Renal pelvis (tissue), 4 donors: Measurements from ENCODE around the gene JMJD1C. TPM values are rescaled to one million over a fixed set of nuclear protein-coding genes. Genes with fewer than 3 reads are reported as not detected.

Experiments used
- DNase-seq: peaks from one replicate; pipeline ENCODE4 v3.0.0-alpha.2; 2013
- polyA plus RNA-seq, 3 donors: library from polyadenylated mRNA; unstranded; fragments of 120-200 nt; gene quantifications; one replicate each; pipeline ENCODE4 v1.2.1, GENCODE V29; 2013; ENCODE audit not compliant: insufficient read length in 3 of 3

The JMJD1C gene
- polyA plus RNA-seq, 3 donors = 86.2 to 105 (median 97.6) TPM

- DNase-seq = no peak
Measured at GRCh38 chr10:63489838-63490237, 24.1 kb upstream of the JMJD1C start.

GRCh38 chr10:63487990-63488389, 22.2 kb upstream of the JMJD1C start:
- no peak for DNase-seq

- no peak for DNase-seq
Measured at GRCh38 chr10:63483983-63484382, 18.2 kb upstream of the JMJD1C start.

- DNase-seq = no peak
Measured at GRCh38 chr10:63481815-63482421, 16.1 kb upstream of the JMJD1C start.

GRCh38 chr10:63480237-63480636, 14.5 kb upstream of the JMJD1C start:
- no peak for DNase-seq

- DNase-seq = no peak
Measured at GRCh38 chr10:63478564-63478963, 12.8 kb upstream of the JMJD1C start.

- DNase-seq = no peak
Measured at GRCh38 chr10:63477927-63478326, 12.2 kb upstream of the JMJD1C start.

GRCh38 chr10:63474488-63474887, 8.7 kb upstream of the JMJD1C start:
- DNase-seq = no peak

- no peak for DNase-seq
Measured at GRCh38 chr10:63470928-63471327, 5.2 kb upstream of the JMJD1C start.

GRCh38 chr10:63468947-63469346, 3.2 kb upstream of the JMJD1C start:
- DNase-seq = no peak

GRCh38 chr10:63467841-63468240, 2.1 kb upstream of the JMJD1C start:
- no peak for DNase-seq

- peak; percentile 57 for DNase-seq
Measured at GRCh38 chr10:63466144-63466935, 563 bp upstream of the JMJD1C start.

GRCh38 chr10:63464402-63465292, 1.1 kb downstream of the JMJD1C start:
- DNase-seq = no peak

GRCh38 chr10:63462442-63462841, 3.3 kb downstream of the JMJD1C start:
- DNase-seq = no peak

- DNase-seq = no peak
Measured at GRCh38 chr10:63458177-63458576, 7.6 kb downstream of the JMJD1C start.

GRCh38 chr10:63457594-63457993, 8.2 kb downstream of the JMJD1C start:
- no peak for DNase-seq

- DNase-seq = no peak
Measured at GRCh38 chr10:63456437-63457210, 9.2 kb downstream of the JMJD1C start.

GRCh38 chr10:63455507-63455906, 10.3 kb downstream of the JMJD1C start:
- no peak for DNase-seq

- DNase-seq = no peak
Measured at GRCh38 chr10:63454631-63455030, 11.1 kb downstream of the JMJD1C start.

- no peak for DNase-seq
Measured at GRCh38 chr10:63452524-63452923, 13.3 kb downstream of the JMJD1C start.

- DNase-seq = no peak
Measured at GRCh38 chr10:63446716-63447440, 18.9 kb downstream of the JMJD1C start.
